GM12891 (cell line): ENCODE results near the gene BARD1.
"Not testable (repeated sequence)": the region's sequence is repeated elsewhere in the genome, so short reads cannot be mapped to it uniquely, and the experiment has no call there.

Experiments
- DNase-seq: peaks from one replicate; pipeline ENCODE4 v3.0.0; 2011; ENCODE audit warnings: low spot score; ENCODE audit not compliant: insufficient read length
- FAIRE-seq: peaks from 2 replicates; lab custom pipeline; 2011; peaks lifted over from hg19 to GRCh38; lab: Jason Lieb, UNC
- PAX5 ChIP-seq: IDR thresholded peaks from 2 replicates; pipeline ENCODE4 v1.6.1; 2011; ENCODE audit warnings: low read length, moderate library complexity, mild to moderate bottlenecking; ENCODE audit not compliant: insufficient read depth, severe bottlenecking
- POLR2A ChIP-seq: IDR thresholded peaks from 2 replicates; pipeline ENCODE4 v1.6.1; 2011; ENCODE audit warnings: low read depth, low read length, control low read depth
- POLR2AphosphoS5 ChIP-seq: IDR thresholded peaks from 2 replicates; pipeline ENCODE4 v1.6.1; 2011; ENCODE audit warnings: low read depth, low read length, control low read depth
- POU2F2 ChIP-seq: IDR thresholded peaks from 2 replicates; pipeline ENCODE4 v1.6.1; 2011; ENCODE audit warnings: low read depth, mild to moderate bottlenecking, control low read depth, low read length, moderate library complexity
- SPI1 ChIP-seq: IDR thresholded peaks from 2 replicates; pipeline ENCODE4 v1.6.1; 2011; ENCODE audit warnings: low read depth, low read length, control low read depth
- TAF1 ChIP-seq: IDR thresholded peaks from 2 replicates; pipeline ENCODE4 v1.6.1; 2011; ENCODE audit warnings: low read depth, low read length, control low read depth

Gene BARD1

DNA sequence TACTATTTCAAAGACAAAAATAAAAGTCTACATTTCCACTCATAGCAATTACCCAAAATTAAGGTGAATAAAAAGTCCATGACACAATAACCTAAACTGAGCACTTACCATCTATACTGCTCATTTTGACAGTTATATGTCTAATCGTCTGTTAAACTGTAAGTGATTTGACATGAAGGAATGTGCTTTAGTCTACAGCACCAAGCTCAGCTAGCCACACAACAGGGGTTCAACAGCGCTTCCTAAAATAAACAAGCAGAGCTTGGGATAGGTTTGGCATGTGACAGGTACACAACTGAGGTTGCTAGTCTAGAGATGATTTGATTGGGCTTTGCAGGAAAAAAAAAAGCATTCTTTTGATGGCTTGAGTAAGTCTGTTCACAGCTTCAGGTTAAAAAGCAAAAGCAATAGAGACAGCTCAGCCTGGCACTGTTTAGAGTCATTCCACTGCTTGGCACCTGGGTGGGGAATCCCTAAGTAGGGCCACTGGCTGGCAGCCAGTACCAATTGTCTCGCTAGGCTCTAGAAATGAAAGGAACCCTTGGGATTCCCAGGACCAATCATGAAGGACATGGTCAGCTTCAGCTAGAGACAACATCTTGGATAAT, 78.6 kb downstream of the BARD1 start:
- DNase-seq = no peak
- FAIRE-seq = no peak
- no peak for TF ChIP-seq TAF1
- no peak for TF ChIP-seq POU2F2
- TF ChIP-seq PAX5 = no peak
- no peak for TF ChIP-seq POLR2A
- TF ChIP-seq SPI1 = no peak
- TF ChIP-seq POLR2AphosphoS5 = no peak

DNA sequence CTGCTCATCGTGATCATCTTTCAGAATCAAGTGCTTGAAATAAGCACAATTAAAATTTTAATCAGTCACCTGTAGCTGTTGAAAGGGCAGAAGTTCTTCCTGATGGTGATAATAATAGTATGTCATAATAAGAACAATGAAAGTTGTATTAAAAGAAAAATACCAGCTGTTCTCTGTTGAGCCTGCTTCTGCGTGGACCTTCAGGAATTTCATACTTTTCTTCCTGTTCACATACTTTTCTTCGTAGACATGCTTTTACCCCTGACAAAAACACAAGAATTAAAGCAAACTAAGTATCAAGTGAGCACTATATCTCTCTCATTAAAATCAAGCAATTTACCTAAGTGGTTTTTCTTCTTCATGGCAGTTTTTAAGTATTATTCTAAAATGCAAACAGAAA, 79.2 kb downstream of the BARD1 start:
- FAIRE-seq = no peak
- TF ChIP-seq PAX5 (no peak), POLR2AphosphoS5 (no peak), POLR2A (no peak), SPI1 (no peak), TAF1 (no peak), POU2F2 (no peak)
- no peak for DNase-seq

DNA sequence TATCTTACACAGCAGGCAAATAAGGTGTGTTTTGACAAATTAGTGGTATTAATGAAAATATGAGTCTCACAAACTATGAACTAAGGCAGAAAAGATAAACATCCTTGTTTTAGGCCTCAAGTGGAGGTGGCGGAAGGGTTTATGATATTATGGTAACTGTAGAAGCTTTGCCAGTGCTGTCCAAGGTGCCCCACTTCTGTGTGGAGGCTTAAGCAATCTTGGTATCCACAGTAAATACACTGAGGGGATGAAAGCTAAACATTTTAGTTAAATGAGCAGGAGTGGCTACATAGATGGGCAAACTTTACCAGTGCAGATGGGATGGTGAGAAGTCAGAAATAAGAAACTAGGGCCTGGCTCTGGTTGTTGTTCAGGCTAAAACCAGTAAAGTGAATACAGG, 84.7 kb downstream of the BARD1 start:
- no peak for TF ChIP-seq TAF1
- no peak for TF ChIP-seq POLR2A
- TF ChIP-seq POU2F2 = no peak
- TF ChIP-seq PAX5 = no peak
- no peak for TF ChIP-seq POLR2AphosphoS5
- TF ChIP-seq SPI1 = no peak
- no peak for DNase-seq
- FAIRE-seq = no peak

GRCh38 chr2:214717837-214718236, 91.6 kb downstream of the BARD1 start:
- FAIRE-seq, DNase-seq: not testable (repeated sequence)

DNA sequence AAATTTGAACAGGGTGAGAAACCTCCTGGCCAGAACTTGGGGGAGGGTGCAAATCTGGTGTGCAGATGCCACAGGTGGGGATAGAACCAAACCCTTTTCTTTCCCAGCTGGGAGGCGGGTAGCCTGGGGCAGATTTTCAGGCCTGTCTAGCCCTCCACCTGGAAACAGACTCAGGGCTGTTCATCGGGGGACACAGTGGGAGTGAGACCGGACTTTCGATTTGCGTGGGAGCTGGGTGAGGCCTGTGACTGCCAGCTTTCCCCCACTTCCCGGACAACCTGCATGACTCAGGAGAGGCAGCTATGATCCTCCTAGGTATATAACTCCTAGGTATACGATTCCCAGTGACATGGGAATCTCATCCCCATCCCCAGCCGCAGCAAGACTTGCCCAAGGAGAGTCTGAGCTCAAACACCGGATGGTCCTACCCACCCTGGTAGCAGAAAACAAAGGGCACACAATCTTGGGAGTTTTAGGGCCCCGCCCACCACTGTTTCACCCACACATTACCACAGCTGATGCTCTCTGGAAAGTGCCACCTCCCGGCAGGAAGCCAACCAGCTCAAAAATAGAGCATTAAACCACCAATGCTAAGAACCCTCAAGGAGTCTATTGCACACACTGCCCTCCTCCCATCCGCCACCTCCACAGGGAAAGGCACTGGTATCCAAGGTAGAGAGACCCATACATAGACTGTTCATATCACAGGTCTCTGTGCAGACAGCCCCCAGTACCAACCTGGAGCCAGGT, 92.5 kb downstream of the BARD1 start:
- TF ChIP-seq POU2F2 (no peak), SPI1 (no peak), POLR2A (no peak), TAF1 (no peak), PAX5 (no peak), POLR2AphosphoS5 (no peak)
- FAIRE-seq = no peak
- no peak for DNase-seq

GRCh38 chr2:214715025-214715424, 94.5 kb downstream of the BARD1 start:
- TF ChIP-seq TAF1 = no peak
- no peak for TF ChIP-seq POU2F2
- no peak for TF ChIP-seq PAX5
- TF ChIP-seq SPI1 = no peak
- no peak for TF ChIP-seq POLR2A
- TF ChIP-seq POLR2AphosphoS5 = no peak

GRCh38 chr2:214713080-214713830, 96.2 kb downstream of the BARD1 start:
- TF ChIP-seq POLR2A = no peak
- TF ChIP-seq POLR2AphosphoS5 = no peak
- TF ChIP-seq PAX5 = no peak
- no peak for TF ChIP-seq POU2F2
- TF ChIP-seq TAF1 = no peak
- TF ChIP-seq SPI1 = no peak
- DNase-seq (no peak), FAIRE-seq (no peak)

More at GRCh38 chr2:214715025-214715424, 94.5 kb downstream of the BARD1 start:
- DNase-seq (no peak), FAIRE-seq (no peak)

DNA sequence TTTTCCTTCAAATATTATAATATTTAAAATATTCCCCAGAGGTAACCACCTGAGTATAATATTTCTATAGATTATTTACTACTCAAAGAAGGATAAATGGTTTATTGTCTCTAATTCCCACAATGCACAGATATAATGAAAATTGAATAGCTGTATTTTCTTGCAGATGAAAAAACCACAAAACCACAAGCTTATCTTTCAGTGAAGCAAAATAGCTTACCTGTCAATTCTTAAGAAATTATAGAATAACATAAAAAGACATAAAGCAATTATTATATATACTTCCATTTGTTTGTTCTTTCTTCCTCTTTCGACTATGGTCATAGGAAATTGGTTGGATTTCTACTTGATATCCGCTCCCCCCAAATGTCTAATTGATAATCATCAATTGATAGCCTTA, 98.8 kb downstream of the BARD1 start:
- no peak for DNase-seq
- TF ChIP-seq TAF1 = no peak
- TF ChIP-seq POU2F2 = no peak
- no peak for TF ChIP-seq SPI1
- no peak for TF ChIP-seq POLR2A
- TF ChIP-seq POLR2AphosphoS5 = no peak
- TF ChIP-seq PAX5 = no peak

GRCh38 chr2:214706986-214707385, 102.5 kb downstream of the BARD1 start:
- FAIRE-seq (no peak), DNase-seq (no peak)
- no peak for TF ChIP-seq PAX5
- no peak for TF ChIP-seq POLR2AphosphoS5

More for the DNA sequence above, 98.8 kb downstream of the BARD1 start:
- no peak for FAIRE-seq
